ENCODE data around the gene XPNPEP1. TPM values are rescaled to one million over a fixed set of nuclear protein-coding genes. Genes with fewer than 3 reads are reported as not detected.
"Not testable (repeated sequence)": the region's sequence is repeated elsewhere in the genome, so short reads cannot be mapped to it uniquely, and the experiment has no call there.

The XPNPEP1 gene
- polyA plus RNA-seq, 1 donor (not counting 4 experiments of a cell fraction or from before 2014, with no cell fraction given) = 96.2 TPM

DNA sequence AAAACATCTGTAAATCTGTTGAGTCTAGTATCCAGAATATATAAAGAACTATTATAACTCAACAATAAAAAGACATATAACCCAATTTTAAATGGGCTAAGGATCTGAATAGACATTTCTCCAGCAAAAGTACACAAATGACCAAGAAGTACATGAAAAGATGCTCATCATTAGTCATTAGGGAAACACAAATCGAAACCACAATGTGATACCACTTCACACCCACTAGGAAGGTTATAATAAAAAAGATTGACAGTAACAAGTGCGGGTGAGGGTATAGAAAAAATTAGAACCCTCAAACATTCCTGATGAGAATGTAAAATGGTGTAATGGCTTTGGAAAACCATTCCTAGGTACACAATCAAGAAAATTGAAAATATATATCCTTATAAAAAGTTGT is 4.1 kb downstream of the XPNPEP1 start:
- peaks cover 64% of the 10 kb centered on the region for H3K79me2 ChIP-seq (ENCODE audit: control insufficient read depth, insufficient read depth, low read length)
- no peaks in the 10 kb centered on the region for H3K27me3 ChIP-seq (ENCODE audit: control insufficient read depth, extremely low read depth, insufficient read depth, low read length)
- no peak overlapping the region for H3K9ac ChIP-seq (ENCODE audit: control insufficient read depth, extremely low read depth, insufficient read depth, low read length)
- H3K4me3 ChIP-seq (ENCODE audit: control insufficient read depth in 2 of 3, extremely low read depth in 1 of 3, insufficient read depth in 2 of 3, low read depth in 1 of 3, low read length in 3 of 3) = no peak overlapping the region
- no peaks in the 10 kb centered on the region for H3K9me3 ChIP-seq (ENCODE audit: control insufficient read depth, low read depth, low read length)
- H3K27ac ChIP-seq (ENCODE audit: control insufficient read depth, insufficient read depth, low read length) = no peak overlapping the region
- FAIRE-seq = no peak
- no peaks in the 10 kb centered on the region for H3K9me1 ChIP-seq (ENCODE audit: control insufficient read depth, extremely low read depth, insufficient read depth, low read length)
- H2AFZ ChIP-seq (ENCODE audit: control insufficient read depth, low read length) = no peak overlapping the region
- H4K20me1 ChIP-seq (ENCODE audit: control insufficient read depth, extremely low read depth, insufficient read depth, low read length) = no peaks in the 10 kb centered on the region
- peaks cover 33% of the 10 kb centered on the region for H3K4me1 ChIP-seq (ENCODE audit: control insufficient read depth, extremely low read depth, insufficient read depth, low read length)
- TF ChIP-seq, protein P1, sequence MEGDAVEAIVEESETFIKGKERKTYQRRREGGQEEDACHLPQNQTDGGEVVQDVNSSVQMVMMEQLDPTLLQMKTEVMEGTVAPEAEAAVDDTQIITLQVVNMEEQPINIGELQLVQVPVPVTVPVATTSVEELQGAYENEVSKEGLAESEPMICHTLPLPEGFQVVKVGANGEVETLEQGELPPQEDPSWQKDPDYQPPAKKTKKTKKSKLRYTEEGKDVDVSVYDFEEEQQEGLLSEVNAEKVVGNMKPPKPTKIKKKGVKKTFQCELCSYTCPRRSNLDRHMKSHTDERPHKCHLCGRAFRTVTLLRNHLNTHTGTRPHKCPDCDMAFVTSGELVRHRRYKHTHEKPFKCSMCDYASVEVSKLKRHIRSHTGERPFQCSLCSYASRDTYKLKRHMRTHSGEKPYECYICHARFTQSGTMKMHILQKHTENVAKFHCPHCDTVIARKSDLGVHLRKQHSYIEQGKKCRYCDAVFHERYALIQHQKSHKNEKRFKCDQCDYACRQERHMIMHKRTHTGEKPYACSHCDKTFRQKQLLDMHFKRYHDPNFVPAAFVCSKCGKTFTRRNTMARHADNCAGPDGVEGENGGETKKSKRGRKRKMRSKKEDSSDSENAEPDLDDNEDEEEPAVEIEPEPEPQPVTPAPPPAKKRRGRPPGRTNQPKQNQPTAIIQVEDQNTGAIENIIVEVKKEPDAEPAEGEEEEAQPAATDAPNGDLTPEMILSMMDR (optimal IDR thresholded peaks at IDR 0.05 in 1 of 3, IDR thresholded peaks at IDR 0.05 in 1 of 3, conservative IDR thresholded peaks at IDR 0.05 in 1 of 3; ENCODE audit: extremely low read depth in 1 of 3, insufficient read depth in 2 of 3, low read length in 3 of 3) = no peak
- no peak for TF ChIP-seq EZH2 (IDR thresholded peaks at IDR 0.05; ENCODE audit: low read length)
- no peak overlapping the region for H3K4me2 ChIP-seq (ENCODE audit: control insufficient read depth, extremely low read depth, insufficient read depth, low read depth, low read length)
- peaks cover 0 to 10% of the 10 kb centered on the region in 2 experiments for H3K36me3 ChIP-seq (ENCODE audit: control insufficient read depth in 2 of 2, extremely low read depth in 1 of 2, insufficient read depth in 2 of 2, low read length in 2 of 2)
- DNase-seq (ENCODE audit: low read depth, low spot score) = no peak
- dilution Hi-C loops (cut with MboI; ENCODE audit: extremely low pct_ligation_motif_present, low sequenced_read_pairs) = no loop called here

DNA sequence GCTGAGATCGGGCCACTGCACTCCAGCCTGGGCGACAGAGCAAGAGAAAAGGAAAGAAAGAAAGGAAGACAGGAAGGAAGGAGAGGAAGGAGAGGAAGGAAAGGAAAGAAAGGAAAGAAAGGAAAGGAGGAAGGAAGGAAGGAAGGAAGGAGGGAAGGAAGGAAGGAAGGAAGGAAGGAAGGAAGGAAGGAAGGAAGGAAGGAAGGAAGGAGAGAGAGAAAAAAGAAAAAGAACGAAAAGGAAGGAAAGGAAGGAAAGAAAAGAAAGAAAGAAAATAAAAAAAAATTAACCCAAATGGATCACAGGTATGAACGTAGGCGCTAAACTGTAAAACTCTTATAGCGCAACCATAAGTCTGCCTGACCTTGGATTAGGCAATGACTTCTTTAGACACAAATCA is 4.6 kb downstream of the XPNPEP1 start:
- FAIRE-seq; H3K4me3 ChIP-seq (ENCODE audit: control insufficient read depth in 2 of 3, extremely low read depth in 1 of 3, insufficient read depth in 2 of 3, low read depth in 1 of 3, low read length in 3 of 3); H2AFZ ChIP-seq (ENCODE audit: control insufficient read depth, low read length); H3K36me3 ChIP-seq (ENCODE audit: control insufficient read depth in 2 of 2, extremely low read depth in 1 of 2, insufficient read depth in 2 of 2, low read length in 2 of 2); H3K4me2 ChIP-seq (ENCODE audit: control insufficient read depth, extremely low read depth, insufficient read depth, low read depth, low read length); H4K20me1 ChIP-seq (ENCODE audit: control insufficient read depth, extremely low read depth, insufficient read depth, low read length); H3K9me3 ChIP-seq (ENCODE audit: control insufficient read depth, low read depth, low read length); DNase-seq (ENCODE audit: low read depth, low spot score); H3K9me1 ChIP-seq (ENCODE audit: control insufficient read depth, extremely low read depth, insufficient read depth, low read length); H3K27me3 ChIP-seq (ENCODE audit: control insufficient read depth, extremely low read depth, insufficient read depth, low read length); H3K9ac ChIP-seq (ENCODE audit: control insufficient read depth, extremely low read depth, insufficient read depth, low read length); dilution Hi-C loops (cut with MboI; ENCODE audit: extremely low pct_ligation_motif_present, low sequenced_read_pairs); H3K27ac ChIP-seq (ENCODE audit: control insufficient read depth, insufficient read depth, low read length): not testable (repeated sequence)
- Histone ChIP-seq H3K4me1 (ENCODE audit: control insufficient read depth, extremely low read depth, insufficient read depth, low read length) (peaks cover 38% of the 10 kb centered on the region), H3K79me2 (ENCODE audit: control insufficient read depth, insufficient read depth, low read length) (peaks cover 64% of the 10 kb centered on the region)

DNA sequence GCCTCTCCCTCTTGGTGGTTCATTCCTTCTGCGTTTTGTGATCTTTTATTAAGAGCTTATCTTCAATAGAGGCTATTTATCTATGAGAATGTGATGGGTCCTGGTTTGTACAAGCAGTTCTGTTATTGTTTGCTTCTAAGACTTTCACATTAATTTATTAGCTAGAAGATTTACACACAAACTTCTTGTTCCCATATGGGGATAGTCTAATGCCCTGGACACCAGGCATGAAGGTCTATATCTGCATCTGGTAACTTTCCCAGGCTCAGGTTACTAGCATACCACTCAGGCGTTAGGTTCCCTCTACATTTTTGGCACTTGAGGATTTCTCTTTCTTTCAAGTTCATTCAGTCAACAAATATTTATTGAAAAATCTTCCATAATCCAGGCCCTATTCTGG is 7.7 kb downstream of the XPNPEP1 start:
- dilution Hi-C loops (cut with MboI; ENCODE audit: extremely low pct_ligation_motif_present, low sequenced_read_pairs) = no loop called here
- Histone ChIP-seq H3K27ac (ENCODE audit: control insufficient read depth, insufficient read depth, low read length) (peak overlapping the region; percentile 45), H3K79me2 (ENCODE audit: control insufficient read depth, insufficient read depth, low read length) (peaks cover 55% of the 10 kb centered on the region)

More for the DNA sequence above, 7.7 kb downstream of the XPNPEP1 start:
- DNase-seq (ENCODE audit: low read depth, low spot score) = no peak
- Histone ChIP-seq H3K4me2 (ENCODE audit: control insufficient read depth, extremely low read depth, insufficient read depth, low read depth, low read length) (no peak overlapping the region), H3K9ac (ENCODE audit: control insufficient read depth, extremely low read depth, insufficient read depth, low read length) (no peak overlapping the region), H3K27me3 (ENCODE audit: control insufficient read depth, extremely low read depth, insufficient read depth, low read length) (no peaks in the 10 kb centered on the region), H3K9me1 (ENCODE audit: control insufficient read depth, extremely low read depth, insufficient read depth, low read length) (peaks cover 3% of the 10 kb centered on the region), H3K9me3 (ENCODE audit: control insufficient read depth, low read depth, low read length) (no peaks in the 10 kb centered on the region), H3K4me1 (ENCODE audit: control insufficient read depth, extremely low read depth, insufficient read depth, low read length) (peaks cover 47% of the 10 kb centered on the region), H3K4me3 (ENCODE audit: control insufficient read depth in 2 of 3, extremely low read depth in 1 of 3, insufficient read depth in 2 of 3, low read depth in 1 of 3, low read length in 3 of 3) (no peak overlapping the region), H2AFZ (ENCODE audit: control insufficient read depth, low read length) (no peak overlapping the region), H3K36me3 (ENCODE audit: control insufficient read depth in 2 of 2, extremely low read depth in 1 of 2, insufficient read depth in 2 of 2, low read length in 2 of 2) (peaks cover 6 to 11% of the 10 kb centered on the region in 2 experiments), H4K20me1 (ENCODE audit: control insufficient read depth, extremely low read depth, insufficient read depth, low read length) (no peaks in the 10 kb centered on the region)
- FAIRE-seq = no peak
- TF ChIP-seq EZH2 (IDR thresholded peaks at IDR 0.05; ENCODE audit: low read length) = no peak
- TF ChIP-seq, protein P1 (optimal IDR thresholded peaks at IDR 0.05 in 1 of 3, IDR thresholded peaks at IDR 0.05 in 1 of 3, conservative IDR thresholded peaks at IDR 0.05 in 1 of 3; ENCODE audit: extremely low read depth in 1 of 3, insufficient read depth in 2 of 3, low read length in 3 of 3) = no peak
